HFF-Myc (cell line): ENCODE data around the gene KLF11.

Experiments used
- DNase-seq: peaks from one replicate; pipeline ENCODE4 v3.0.0-alpha.2; 2011; ENCODE audit warnings: low read depth; ENCODE audit errors: extremely low read depth
- H3K4me3 ChIP-seq: replicated peaks from 2 replicates; pipeline ENCODE4 v1.5.1; 2011; ENCODE audit warnings: low read depth, mild to moderate bottlenecking, control low read depth, low read length
- TF ChIP-seq, protein P1 (sequence below): IDR thresholded peaks from 2 replicates; pipeline ENCODE4 v1.5.1; 2012; ENCODE audit warnings: mild to moderate bottlenecking, low read depth, low read length, control low read depth; ENCODE audit errors: missing control alignments

KLF11 gene

DNA sequence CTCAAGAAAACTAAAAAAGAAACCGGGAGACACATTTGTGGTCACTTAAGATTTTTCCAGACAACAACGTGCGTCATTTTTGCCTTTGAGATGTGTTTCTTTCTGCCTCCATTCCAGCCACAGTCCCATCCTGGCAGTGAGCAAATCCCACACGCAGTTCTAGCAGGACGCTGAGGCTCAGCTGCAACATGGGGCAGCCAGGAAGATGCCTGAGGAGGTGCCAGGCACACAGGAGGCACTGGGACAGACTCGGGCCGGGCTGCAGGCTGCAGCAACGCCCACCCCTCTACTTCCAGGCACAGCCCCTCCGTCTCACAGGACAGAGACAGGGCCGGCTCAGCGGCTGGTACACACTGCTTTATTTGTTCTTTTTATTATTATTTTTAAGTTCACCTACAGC is 13.1 kb downstream of the KLF11 start:
- no peak for DNase-seq
- no peak overlapping the region for H3K4me3 ChIP-seq

DNA sequence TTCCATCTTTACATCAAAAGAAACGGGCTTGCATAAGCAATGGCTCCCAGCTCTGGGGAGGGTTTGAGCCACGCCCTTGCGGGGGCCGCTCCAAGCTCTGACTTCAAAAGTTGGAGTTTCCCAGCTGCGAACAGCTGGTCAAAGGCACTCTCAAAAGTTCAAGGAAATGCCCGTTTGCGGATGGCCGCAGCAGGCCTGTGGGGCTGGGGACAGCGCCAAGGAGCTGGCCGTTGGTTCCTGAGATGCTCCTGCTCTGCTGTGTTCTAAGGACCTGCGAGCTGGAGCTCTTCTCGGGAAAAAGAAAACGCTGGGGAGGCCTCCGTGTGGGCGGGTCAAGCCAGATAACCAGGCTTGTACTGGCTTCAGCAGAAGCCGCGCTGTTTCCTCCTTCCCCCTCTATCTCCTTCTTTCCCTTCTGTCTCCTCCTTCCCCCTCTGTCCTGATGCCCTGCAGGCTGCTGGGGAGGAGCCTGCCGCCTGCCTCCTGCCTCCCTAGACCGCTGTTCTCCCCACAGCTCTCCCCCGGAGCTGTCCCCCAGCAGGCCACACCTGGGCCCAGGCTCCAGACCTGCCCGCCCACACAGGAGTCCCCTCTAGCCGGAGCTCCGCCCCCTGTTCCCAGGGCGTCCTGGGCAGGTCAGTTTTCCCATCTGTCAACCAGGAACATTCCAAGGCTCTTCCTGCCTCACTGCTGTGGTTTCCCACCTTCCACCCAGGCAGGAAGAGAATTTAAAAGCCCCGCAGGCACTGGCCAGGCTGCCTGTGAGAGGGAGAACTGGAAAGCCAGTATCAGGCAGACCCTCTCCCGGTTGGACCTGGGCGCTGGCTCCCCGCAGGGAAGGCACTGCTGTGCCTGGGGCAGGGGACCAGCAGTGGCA is 14.1 kb downstream of the KLF11 start:
- TF ChIP-seq, protein P1, sequence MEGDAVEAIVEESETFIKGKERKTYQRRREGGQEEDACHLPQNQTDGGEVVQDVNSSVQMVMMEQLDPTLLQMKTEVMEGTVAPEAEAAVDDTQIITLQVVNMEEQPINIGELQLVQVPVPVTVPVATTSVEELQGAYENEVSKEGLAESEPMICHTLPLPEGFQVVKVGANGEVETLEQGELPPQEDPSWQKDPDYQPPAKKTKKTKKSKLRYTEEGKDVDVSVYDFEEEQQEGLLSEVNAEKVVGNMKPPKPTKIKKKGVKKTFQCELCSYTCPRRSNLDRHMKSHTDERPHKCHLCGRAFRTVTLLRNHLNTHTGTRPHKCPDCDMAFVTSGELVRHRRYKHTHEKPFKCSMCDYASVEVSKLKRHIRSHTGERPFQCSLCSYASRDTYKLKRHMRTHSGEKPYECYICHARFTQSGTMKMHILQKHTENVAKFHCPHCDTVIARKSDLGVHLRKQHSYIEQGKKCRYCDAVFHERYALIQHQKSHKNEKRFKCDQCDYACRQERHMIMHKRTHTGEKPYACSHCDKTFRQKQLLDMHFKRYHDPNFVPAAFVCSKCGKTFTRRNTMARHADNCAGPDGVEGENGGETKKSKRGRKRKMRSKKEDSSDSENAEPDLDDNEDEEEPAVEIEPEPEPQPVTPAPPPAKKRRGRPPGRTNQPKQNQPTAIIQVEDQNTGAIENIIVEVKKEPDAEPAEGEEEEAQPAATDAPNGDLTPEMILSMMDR, result no peak
- no peak for DNase-seq
- H3K4me3 ChIP-seq, result peak overlapping the region; percentile 31

More for the DNA sequence above, 13.1 kb downstream of the KLF11 start:
- TF ChIP-seq, protein P1, result no peak

DNA sequence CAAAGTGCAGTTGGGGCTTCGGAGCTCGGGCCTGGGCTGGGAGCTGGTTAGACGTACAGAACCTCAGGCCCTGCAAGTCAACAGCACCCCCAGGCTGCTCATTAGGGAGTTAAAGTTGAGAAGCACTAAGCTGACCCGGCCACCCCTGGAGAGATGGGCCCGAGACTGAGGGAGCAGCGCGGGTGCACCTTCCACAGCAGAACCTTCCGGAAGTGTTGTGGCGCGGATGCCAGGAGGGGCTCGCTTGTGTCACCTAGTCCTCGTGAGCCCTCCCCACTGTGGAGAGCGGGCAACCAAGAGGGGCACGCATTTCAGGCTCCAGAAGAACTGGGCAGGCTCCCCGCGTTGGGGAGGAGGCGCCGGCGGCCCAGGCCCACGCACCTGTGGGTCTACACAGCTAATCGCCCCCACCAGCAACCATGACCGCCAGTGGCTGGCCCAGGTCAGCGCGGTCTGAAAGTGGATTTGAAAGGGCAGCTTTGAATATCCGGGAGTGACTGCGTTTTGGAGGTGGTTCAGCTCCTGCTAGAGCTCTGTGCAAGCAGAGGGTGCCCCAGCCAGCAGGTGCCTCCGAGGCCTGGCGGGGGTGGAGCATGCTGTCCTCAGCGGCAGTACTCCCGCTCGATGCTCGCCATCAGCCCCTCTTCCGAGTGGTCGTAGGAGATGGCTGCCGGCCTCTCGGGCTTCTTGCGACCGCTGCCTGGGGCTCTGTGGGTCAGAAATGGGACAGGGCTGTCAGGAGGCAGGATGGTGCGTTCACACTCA is 15.1 kb downstream of the KLF11 start:
- no peak overlapping the region for H3K4me3 ChIP-seq
- DNase-seq, result no peak
- TF ChIP-seq, protein P1, result no peak

DNA sequence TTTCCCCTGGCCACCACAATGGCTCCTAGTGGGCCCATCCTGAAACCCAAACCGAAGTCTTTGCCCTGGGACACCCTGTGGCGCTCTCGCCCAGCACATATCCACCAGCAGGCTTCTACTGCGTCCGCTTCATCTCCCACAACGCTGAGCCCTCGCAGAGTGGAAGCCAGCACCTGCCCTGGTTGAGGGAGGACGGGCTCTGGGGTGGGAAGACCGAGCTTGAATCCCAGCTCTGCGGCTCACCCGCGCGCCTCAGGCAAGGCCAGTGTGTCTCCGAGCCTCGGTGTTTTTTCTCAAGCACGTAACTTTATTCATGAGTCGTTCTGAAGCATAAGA is 15.6 kb downstream of the KLF11 start:
- TF ChIP-seq, protein P1, result no peak
- no peak for DNase-seq
- no peak overlapping the region for H3K4me3 ChIP-seq

DNA sequence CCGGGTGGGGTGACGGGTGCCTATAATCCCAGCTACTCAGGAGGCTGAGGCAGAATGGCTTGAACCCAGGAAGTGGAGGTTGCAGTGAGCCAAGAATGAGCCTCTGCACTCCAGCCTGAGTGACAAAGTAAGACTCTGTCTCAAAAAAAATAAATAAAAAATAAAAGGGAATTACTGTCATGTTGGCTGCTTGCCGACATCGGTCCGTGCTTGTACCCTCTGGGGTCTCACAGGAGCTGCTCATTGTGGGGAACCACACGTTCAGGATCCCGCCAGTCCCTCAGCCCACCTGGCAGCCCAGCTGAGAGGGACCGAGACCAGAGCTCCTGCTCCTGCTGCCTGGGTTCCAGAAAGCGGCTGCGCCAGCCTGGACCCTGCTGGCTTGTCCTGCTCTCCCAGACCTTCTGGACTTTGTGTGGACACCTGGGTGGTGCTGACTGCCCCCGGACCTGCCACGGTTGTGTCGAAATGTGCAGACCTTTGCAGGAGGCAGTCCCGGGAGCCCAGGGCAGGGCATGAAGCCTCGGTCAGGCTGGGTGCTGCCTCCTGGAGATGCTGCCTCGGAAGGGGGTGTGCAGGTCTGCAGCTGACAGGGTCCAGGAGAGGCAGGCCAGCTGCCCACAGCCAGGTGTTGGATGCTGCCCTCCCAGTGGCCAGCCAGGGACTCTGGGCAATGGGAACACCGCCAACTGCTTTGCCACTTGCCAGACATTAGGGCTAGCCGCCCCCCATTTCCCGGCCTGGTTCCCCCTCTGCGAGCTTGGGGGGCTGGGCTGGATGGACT is 16.4 kb downstream of the KLF11 start:
- DNase-seq, result no peak
- TF ChIP-seq, protein P1, result no peak
- no peak overlapping the region for H3K4me3 ChIP-seq

DNA sequence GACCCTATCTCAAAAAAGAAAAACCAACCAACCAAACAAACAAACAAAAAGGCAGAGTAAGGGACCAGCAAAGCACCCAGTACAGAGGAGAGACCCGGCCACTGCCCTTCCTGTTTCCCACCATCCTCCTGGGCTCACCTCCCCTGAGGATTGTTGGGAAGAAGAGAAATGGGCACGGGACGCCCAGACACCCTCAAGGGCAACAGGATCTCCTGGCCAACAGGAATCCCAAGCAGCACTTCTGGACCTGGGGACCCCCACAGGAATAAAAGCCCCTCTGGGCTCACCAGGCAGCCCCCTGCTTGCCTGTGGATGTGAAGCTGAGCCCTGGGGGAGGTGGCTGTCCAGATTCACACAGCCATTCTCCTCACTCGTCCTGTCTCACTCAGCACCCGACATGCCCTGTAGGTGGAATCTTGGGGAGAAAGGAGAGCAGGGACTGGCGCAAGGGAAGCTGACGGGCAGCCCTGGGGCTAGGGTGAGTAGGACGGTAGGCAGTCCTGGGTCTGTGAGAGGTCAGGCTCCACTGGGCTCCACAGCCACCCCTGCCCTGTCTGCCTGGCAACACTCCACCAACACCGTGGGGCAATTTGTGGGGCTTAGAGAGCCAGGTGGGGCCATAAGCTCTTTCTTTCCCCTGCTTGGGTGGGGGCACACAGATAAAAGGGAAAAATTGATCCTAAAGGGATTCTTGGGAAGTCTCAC is 18.0 kb downstream of the KLF11 start:
- no peak for DNase-seq
- TF ChIP-seq, protein P1, result no peak

More for the DNA sequence above, 18.0 kb downstream of the KLF11 start:
- H3K4me3 ChIP-seq, result no peak overlapping the region
